ENCODE data around the gene CCDC150. TPM values are rescaled to one million over a fixed set of nuclear protein-coding genes. Genes with fewer than 3 reads are reported as not detected.

Gene CCDC150
- total and polyA plus RNA-seq, 12 donors: 0.12 to 3.8 (median 1.9) TPM

DNA sequence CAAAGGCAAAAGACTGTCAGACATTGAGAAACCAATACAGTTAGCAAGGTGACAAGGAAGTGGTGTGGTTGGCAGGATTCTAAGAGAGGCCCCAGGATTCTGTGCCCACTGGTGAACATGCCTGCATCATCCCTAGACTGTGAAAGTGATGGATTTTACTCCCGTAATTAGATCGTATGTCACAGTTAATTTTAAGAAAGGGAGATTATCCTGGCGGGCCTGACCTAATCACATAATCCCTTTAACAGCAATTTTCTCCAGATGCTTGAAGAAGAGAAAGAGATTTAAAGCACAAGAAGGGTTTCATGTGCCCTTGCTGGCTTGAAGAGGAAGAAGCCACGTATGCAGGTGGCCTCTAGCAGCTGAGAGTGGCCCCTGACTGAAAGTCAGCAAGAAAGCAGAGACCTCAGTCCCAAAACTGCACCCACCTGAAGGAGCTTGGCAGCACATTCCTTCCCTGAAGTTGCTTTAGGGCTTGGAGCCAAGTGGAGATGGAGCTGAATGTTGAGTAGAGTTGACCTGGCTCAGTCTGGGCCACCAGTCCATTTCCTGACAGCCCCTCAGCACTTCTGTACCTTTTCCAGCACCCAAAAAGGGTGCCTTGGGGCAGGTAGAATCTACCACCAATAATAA is 110.9 kb downstream of the CCDC150 start:
- 92 to 98% methylated on average over 4 of the region's 4 CpGs for WGBS, 2 donors

GRCh38 chr2:196750977-196751631 is 111.6 kb downstream of the CCDC150 start:
- intact Hi-C loops (cut with DNase I): loop anchor here in 4 of 10 donors (10.0 kb wide), 2 partner anchors 456 to 676 kb away; no protein-coding TSS in a partner anchor
- 47 to 54% methylated on average over 8 of the region's 8 CpGs for WGBS, 2 donors
- TF ChIP-seq, protein P1, sequence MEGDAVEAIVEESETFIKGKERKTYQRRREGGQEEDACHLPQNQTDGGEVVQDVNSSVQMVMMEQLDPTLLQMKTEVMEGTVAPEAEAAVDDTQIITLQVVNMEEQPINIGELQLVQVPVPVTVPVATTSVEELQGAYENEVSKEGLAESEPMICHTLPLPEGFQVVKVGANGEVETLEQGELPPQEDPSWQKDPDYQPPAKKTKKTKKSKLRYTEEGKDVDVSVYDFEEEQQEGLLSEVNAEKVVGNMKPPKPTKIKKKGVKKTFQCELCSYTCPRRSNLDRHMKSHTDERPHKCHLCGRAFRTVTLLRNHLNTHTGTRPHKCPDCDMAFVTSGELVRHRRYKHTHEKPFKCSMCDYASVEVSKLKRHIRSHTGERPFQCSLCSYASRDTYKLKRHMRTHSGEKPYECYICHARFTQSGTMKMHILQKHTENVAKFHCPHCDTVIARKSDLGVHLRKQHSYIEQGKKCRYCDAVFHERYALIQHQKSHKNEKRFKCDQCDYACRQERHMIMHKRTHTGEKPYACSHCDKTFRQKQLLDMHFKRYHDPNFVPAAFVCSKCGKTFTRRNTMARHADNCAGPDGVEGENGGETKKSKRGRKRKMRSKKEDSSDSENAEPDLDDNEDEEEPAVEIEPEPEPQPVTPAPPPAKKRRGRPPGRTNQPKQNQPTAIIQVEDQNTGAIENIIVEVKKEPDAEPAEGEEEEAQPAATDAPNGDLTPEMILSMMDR (IDR thresholded peaks at IDR 0.05): peak; percentile 39 to 84 (median 81)
- peaks cover 0 to 31% (median 0%) of the 10 kb centered on the region in 11 donors for H3K9me3 ChIP-seq
- peak overlapping the region in 1 of 10 donors; percentile 24 for H3K4me3 ChIP-seq
- H3K27ac ChIP-seq: no peak overlapping the region
- H3K27me3 ChIP-seq: no peaks in the 10 kb centered on the region
- peaks cover 0 to 7% (median 0%) of the 10 kb centered on the region in 9 donors for H3K4me1 ChIP-seq
- ATAC-seq (peak in 6 of 8 donors; percentile 53 to 80 (median 66)), DNase-seq (peak; percentile 39 to 46)
- no peaks in the 10 kb centered on the region for H3K36me3 ChIP-seq

More for the DNA sequence above, 110.9 kb downstream of the CCDC150 start:
- peaks cover 0 to 7% (median 0%) of the 10 kb centered on the region in 9 donors for H3K4me1 ChIP-seq
- H3K27me3 ChIP-seq: no peaks in the 10 kb centered on the region
- peaks cover 0 to 24% (median 0%) of the 10 kb centered on the region in 11 donors for H3K9me3 ChIP-seq
- DNase-seq: no peak
- no peak overlapping the region for H3K4me3 ChIP-seq
- TF ChIP-seq, protein P1 (IDR thresholded peaks at IDR 0.05): no peak
- H3K27ac ChIP-seq: no peak overlapping the region
- intact Hi-C loops (cut with DNase I): loop anchor here in 4 of 10 donors (10.0 kb wide), 2 partner anchors 456 to 676 kb away; no protein-coding TSS in a partner anchor
- no peak for ATAC-seq
- no peaks in the 10 kb centered on the region for H3K36me3 ChIP-seq

DNA sequence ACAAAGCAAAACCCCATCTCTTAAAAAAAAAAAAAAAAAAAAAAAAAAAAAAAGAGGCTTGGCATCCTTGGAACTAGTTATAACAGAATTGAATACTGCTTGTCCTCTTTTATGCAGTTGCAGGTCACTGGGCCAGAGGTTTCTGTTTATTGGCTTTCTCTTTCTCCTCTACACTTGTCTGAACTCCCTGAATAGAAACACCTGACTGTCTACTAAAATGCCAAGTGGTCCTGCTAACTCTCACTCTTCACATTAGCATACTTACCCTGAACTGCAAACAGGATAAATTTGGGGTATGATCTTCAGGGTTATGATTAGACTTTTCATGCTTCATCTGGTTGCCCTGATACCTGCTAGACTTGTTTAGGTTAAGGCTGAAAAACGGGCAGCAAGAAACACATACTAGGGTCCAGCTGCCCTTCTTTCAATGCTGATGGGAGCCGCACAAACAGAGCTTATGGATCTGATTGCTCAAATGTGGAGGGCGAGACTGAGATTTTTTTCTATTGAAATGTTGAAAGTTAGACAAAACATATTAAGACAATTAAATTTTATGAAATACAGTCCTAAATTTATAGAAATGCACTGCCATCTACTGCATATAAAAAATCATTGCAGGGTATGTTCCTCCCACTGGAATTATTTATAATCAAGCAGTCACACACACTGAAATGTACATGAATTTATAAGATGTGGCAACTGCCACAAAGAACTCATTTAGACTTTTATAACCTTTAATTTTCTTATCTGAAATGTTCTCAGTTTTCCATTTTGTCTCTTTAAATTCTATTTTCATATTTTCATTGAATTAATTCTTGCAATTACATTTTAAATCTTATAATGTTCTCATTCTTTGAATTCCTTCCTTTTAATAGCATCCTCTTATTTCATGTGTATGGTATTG is 119.2 kb downstream of the CCDC150 start:
- H3K4me1 ChIP-seq: peaks cover 0 to 8% (median 0%) of the 10 kb centered on the region in 9 donors
- peaks cover 0 to 21% (median 6%) of the 10 kb centered on the region in 9 donors for H3K36me3 ChIP-seq
- H3K27ac ChIP-seq: no peak overlapping the region
- no peak for DNase-seq
- WGBS, 2 donors: 54 to 55% methylated on average over 3 of the region's 3 CpGs
- no peak overlapping the region for H3K4me3 ChIP-seq
- H3K9me3 ChIP-seq: peaks cover 0 to 36% (median 0%) of the 10 kb centered on the region in 11 donors
- TF ChIP-seq, protein P1 (IDR thresholded peaks at IDR 0.05): peak in 8 of 9 donors; percentile 9 to 61 (median 48)
- ATAC-seq: peak in 5 of 8 donors; percentile 47 to 86 (median 81)
- intact Hi-C loops (cut with DNase I): loop anchor here in 5 of 10 donors (2.0 to 10.0 kb wide), 4 partner anchors 461 to 684 kb away; no protein-coding TSS in a partner anchor
- no peaks in the 10 kb centered on the region for H3K27me3 ChIP-seq

All from heart right ventricle (tissue), 16 donors.